Psoas muscle (tissue), 8 donors: ENCODE measurements around the gene AP2A2. TPM values are rescaled to one million over a fixed set of nuclear protein-coding genes. Genes with fewer than 3 reads are reported as not detected.

Experiments
- ATAC-seq, 4 donors: fragments of 200-7000 bp; cut with Tn5 transposase; one replicate each; pipeline ENCODE4 v1.9.1; 2020; ENCODE audit warnings: moderate library complexity in 3 of 4, mild to moderate bottlenecking in 2 of 4
- DNase-seq, 2 donors: peaks; one replicate each; pipeline ENCODE4 v3.0.0-alpha.2; 2020
- H3K27ac ChIP-seq: fragments of 200-600 bp; one replicate; pipeline ENCODE4 v1.8.0; 2022
- H3K27me3 ChIP-seq, 3 donors: fragments of 200-600 bp in 1 of 3; one replicate each; pipeline versions ENCODE4 v1.6.1 to v1.8.0; 2013 to 2022; ENCODE audit warnings: low read length in 2 of 3, mild to moderate bottlenecking in 2 of 3, moderate library complexity in 1 of 3; ENCODE audit not compliant: insufficient read depth in 3 of 3
- H3K36me3 ChIP-seq, 2 donors: fragments of 200-600 bp in 1 of 2; one replicate each; pipeline versions ENCODE4 v1.6.1 to v1.8.0; 2013 to 2022; ENCODE audit warnings: low read depth in 1 of 2, mild to moderate bottlenecking in 1 of 2, moderate library complexity in 1 of 2; ENCODE audit not compliant: insufficient read depth in 1 of 2
- H3K4me1 ChIP-seq: fragments of 200-600 bp; one replicate; pipeline ENCODE4 v1.8.0; 2022
- H3K4me3 ChIP-seq: fragments of 200-600 bp; one replicate; pipeline ENCODE4 v1.8.0; 2022; ENCODE audit warnings: mild to moderate bottlenecking
- H3K9me3 ChIP-seq: fragments of 200-600 bp; one replicate; pipeline ENCODE4 v1.8.0; 2022
- CTCF ChIP-seq: fragments of 200-600 bp; IDR thresholded peaks from one replicate; pipeline ENCODE4 v1.8.0; 2022; ENCODE audit warnings: antibody characterized with exemption
- WGBS, 3 donors: extraction: QIAGEN DNeasy Blood & Tissue Kit; methylation state at CpG; one replicate each; pipeline versions ENCODE4 v1.1.6 to v1.1.7; 2013; 5-methylcytosine and 5-hydroxymethylcytosine counted together
- intact Hi-C, 2 donors: fragments of 100-400 bp; cut with DNase I; formaldehyde crosslinking; loops; one replicate each; pipeline versions ENCODE4 v1.11.0 to v1.14.2; 2022
- polyA plus RNA-seq, 3 donors: library from polyadenylated mRNA; stranded (reverse); fragments of 200-250 nt; gene quantifications; one replicate each; pipeline ENCODE4 v1.2.3, GENCODE V29; 2013
- total RNA-seq, 4 donors: library from RNA; stranded (reverse); fragmentation: NEBNext Ultra II Directional in 2 of 4; extraction: Animal tissue kit (Norgen Biotek cat#: 25700) in 2 of 4; gene quantifications; one replicate each; pipeline versions ENCODE4 v1.2.1 to v1.2.4, GENCODE V29; 2021 to 2023
- donor health status: healthy with polysubstance abuse.
- donor health status: DM: no; HTN: no; CAD: no; lungs with moderate emphysema.
- donor health status: Bipolar disorder and iron deficiency.
- donor health status: healthy.
- donor health status: DM: yes; HTN: yes; CAD: no.
- donor health status: DM: no; HTN: no; CAD: no.
- donor health status: DM: no; HTN: no; CAD: no.
- donor health status: DM: yes; HTN: yes; CAD: no.

AP2A2 gene
- total and polyA plus RNA-seq, 7 donors: 15.9 to 31.4 (median 26.5) TPM

GRCh38 chr11:1017269-1018005 is 91.8 kb downstream of the AP2A2 start:
- H3K4me3 ChIP-seq: no peak overlapping the region
- H3K27me3 ChIP-seq: no peaks in the 10 kb centered on the region
- intact Hi-C loops: no loop called here
- H3K27ac ChIP-seq: no peak overlapping the region
- WGBS, 3 donors: 84 to 87% (median 85%) methylated on average over 12 of the region's 12 CpGs
- peaks cover 0 to 8% of the 10 kb centered on the region in 2 donors for H3K36me3 ChIP-seq
- H3K9me3 ChIP-seq: no peaks in the 10 kb centered on the region
- no peaks in the 10 kb centered on the region for H3K4me1 ChIP-seq
- DNase-seq (no peak), ATAC-seq (peak in 3 of 4 donors; percentile 28 to 41 (median 34))
- TF ChIP-seq CTCF: no peak

- Histone ChIP-seq H3K4me3 (no peak overlapping the region), H3K4me1 (no peaks in the 10 kb centered on the region), H3K36me3 (peaks cover 0 to 6% of the 10 kb centered on the region in 2 donors), H3K27me3 (no peaks in the 10 kb centered on the region), H3K27ac (no peak overlapping the region), H3K9me3 (no peaks in the 10 kb centered on the region)
- 90 to 92% (median 92%) methylated on average over 9 of the region's 9 CpGs for WGBS, 3 donors
- DNase-seq: no peak
- no peak for TF ChIP-seq CTCF
- intact Hi-C loops: no loop called here
- no peak for ATAC-seq
Measured at GRCh38 chr11:1018091-1018490, 92.4 kb downstream of the AP2A2 start.

GRCh38 chr11:1019321-1019910 is 93.7 kb downstream of the AP2A2 start:
- Histone ChIP-seq H3K4me3 (no peak overlapping the region), H3K27ac (no peak overlapping the region), H3K27me3 (no peaks in the 10 kb centered on the region), H3K9me3 (no peaks in the 10 kb centered on the region), H3K4me1 (no peaks in the 10 kb centered on the region), H3K36me3 (no peaks in the 10 kb centered on the region)
- no peak for TF ChIP-seq CTCF
- no peak for ATAC-seq
- intact Hi-C loops: no loop called here
- no peak for DNase-seq
- WGBS, 3 donors: 83 to 86% (median 85%) methylated on average over 20 to 21 of the region's 21 CpGs

GRCh38 chr11:1020211-1020905 is 94.7 kb downstream of the AP2A2 start:
- Histone ChIP-seq H3K4me1 (no peaks in the 10 kb centered on the region), H3K4me3 (no peak overlapping the region), H3K36me3 (no peaks in the 10 kb centered on the region), H3K27me3 (no peaks in the 10 kb centered on the region), H3K27ac (no peak overlapping the region), H3K9me3 (no peaks in the 10 kb centered on the region)
- no peak for DNase-seq
- no peak for ATAC-seq
- no peak for TF ChIP-seq CTCF
- intact Hi-C loops: no loop called here
- WGBS, 3 donors: 93 to 96% (median 95%) methylated on average over 16 to 19 of the region's 19 CpGs
